ENCODE measurements around the gene ARHGAP10.

Gene ARHGAP10

DNA sequence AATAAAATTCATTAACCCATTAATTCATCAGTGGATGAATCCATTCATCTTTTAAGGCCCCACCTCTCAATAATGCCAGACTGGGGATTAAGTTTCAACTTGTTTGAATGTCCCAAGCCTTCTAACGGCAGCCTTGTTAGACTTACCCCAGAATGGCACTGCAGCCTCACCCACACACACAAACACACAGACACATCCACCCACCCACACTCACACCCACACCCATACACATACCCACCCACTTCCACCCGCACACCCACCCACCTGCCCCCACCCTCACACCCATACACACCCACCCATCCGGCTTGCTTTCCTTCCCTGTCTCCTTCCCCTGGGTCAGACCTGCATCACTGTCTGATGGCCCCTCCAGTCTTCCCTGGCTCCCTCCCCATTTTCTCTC, 102.6 kb downstream of the ARHGAP10 start:
- TF ChIP-seq POLR2AphosphoS5 (IDR thresholded peaks at IDR 0.05; ENCODE audit: borderline replicate concordance, low read depth, low read length) (no peak), EZH2 (IDR thresholded peaks at IDR 0.05) (no peak), FOXP2 (optimal IDR thresholded peaks at IDR 0.05; ENCODE audit: control extremely low read depth, extremely low read length, insufficient read depth) (no peak)
- DNase-seq (ENCODE audit: low read depth, low spot score): no peak
- Histone ChIP-seq H3K9ac (ENCODE audit: insufficient read length) (no peak overlapping the region), H3K36me3 (ENCODE audit: insufficient read depth, low read length) (no peaks in the 10 kb centered on the region), H3K9me3 (ENCODE audit: low read depth, low read length) (no peaks in the 10 kb centered on the region), H3K27ac (no peak overlapping the region), H3K4me3 (no peak overlapping the region)

DNA sequence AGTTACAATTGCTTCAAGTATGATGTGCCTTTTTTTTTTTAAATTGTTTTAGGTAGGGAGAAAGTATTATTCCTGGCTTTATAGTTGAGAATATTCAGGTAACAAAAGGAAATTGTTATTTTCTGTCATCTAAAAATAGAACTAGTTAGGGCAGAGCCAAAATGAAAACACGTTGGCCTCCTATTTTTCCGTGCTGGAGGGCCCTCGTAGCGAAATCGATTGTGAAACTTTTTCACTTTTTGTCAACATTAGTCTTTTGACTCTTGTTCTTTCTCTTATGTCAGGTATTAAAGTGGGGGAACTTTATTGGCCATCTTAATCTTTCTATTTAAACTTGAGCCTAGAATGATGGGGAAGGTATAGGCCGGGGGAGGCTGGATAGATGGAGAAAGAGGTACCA, 104.9 kb downstream of the ARHGAP10 start:
- H3K36me3 ChIP-seq (ENCODE audit: insufficient read depth, low read length): no peaks in the 10 kb centered on the region
- H3K27ac ChIP-seq: no peak overlapping the region
- H3K4me3 ChIP-seq: no peak overlapping the region
- no peaks in the 10 kb centered on the region for H3K9me3 ChIP-seq (ENCODE audit: low read depth, low read length)
- no peak for DNase-seq (ENCODE audit: low read depth, low spot score)
- H3K9ac ChIP-seq (ENCODE audit: insufficient read length): no peak overlapping the region
- TF ChIP-seq POLR2AphosphoS5 (IDR thresholded peaks at IDR 0.05; ENCODE audit: borderline replicate concordance, low read depth, low read length): no peak
- TF ChIP-seq FOXP2 (optimal IDR thresholded peaks at IDR 0.05; ENCODE audit: control extremely low read depth, extremely low read length, insufficient read depth): no peak
- no peak for TF ChIP-seq EZH2 (IDR thresholded peaks at IDR 0.05)

DNA sequence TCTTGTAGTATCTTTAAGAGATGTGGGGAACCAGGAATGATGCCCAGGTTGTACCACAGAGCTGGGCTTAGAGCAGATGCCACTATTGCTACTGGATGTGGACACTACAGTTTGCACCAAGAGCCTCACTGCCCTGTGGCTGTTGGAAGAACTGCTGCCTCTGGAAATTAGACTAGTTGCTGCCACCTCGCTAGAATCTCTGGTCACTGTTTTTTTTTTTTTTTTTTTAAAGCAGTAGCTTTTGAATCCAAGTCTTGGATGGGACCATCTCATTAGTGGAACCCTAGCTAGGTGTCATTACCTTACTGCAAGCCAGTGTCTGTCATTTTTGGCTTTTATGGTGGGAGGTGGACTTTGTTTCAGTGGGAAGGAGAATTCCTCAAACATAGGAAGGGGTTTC, 105.5 kb downstream of the ARHGAP10 start:
- Histone ChIP-seq H3K9me3 (ENCODE audit: low read depth, low read length) (no peaks in the 10 kb centered on the region), H3K36me3 (ENCODE audit: insufficient read depth, low read length) (no peaks in the 10 kb centered on the region), H3K4me3 (no peak overlapping the region), H3K9ac (ENCODE audit: insufficient read length) (no peak overlapping the region), H3K27ac (no peak overlapping the region)
- TF ChIP-seq EZH2 (IDR thresholded peaks at IDR 0.05) (no peak), FOXP2 (optimal IDR thresholded peaks at IDR 0.05; ENCODE audit: control extremely low read depth, extremely low read length, insufficient read depth) (no peak), POLR2AphosphoS5 (IDR thresholded peaks at IDR 0.05; ENCODE audit: borderline replicate concordance, low read depth, low read length) (no peak)
- DNase-seq (ENCODE audit: low read depth, low spot score): no peak

DNA sequence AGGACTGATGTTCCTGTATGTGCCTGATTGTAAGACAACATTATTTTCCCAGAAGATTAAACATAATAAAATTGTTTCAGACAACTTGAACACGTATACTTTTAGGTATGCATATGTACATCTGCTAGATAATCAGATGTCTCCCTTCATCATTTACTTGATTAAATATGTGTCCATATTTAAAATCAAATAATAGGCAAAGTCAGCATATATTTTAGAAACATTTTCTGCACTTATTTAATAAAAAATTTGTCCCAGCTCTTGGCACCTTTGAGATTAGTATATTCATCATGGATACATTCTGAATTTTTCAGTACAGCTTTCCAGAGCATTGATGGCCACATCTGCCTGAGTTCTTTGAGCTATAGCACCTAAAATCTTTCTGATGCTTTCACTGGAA, 106.0 kb downstream of the ARHGAP10 start:
- Histone ChIP-seq H3K36me3 (ENCODE audit: insufficient read depth, low read length) (no peaks in the 10 kb centered on the region), H3K4me3 (no peak overlapping the region), H3K9me3 (ENCODE audit: low read depth, low read length) (no peaks in the 10 kb centered on the region), H3K9ac (ENCODE audit: insufficient read length) (no peak overlapping the region), H3K27ac (no peak overlapping the region)
- DNase-seq (ENCODE audit: low read depth, low spot score): no peak
- TF ChIP-seq FOXP2 (optimal IDR thresholded peaks at IDR 0.05; ENCODE audit: control extremely low read depth, extremely low read length, insufficient read depth): no peak
- no peak for TF ChIP-seq EZH2 (IDR thresholded peaks at IDR 0.05)
- TF ChIP-seq POLR2AphosphoS5 (IDR thresholded peaks at IDR 0.05; ENCODE audit: borderline replicate concordance, low read depth, low read length): no peak

DNA sequence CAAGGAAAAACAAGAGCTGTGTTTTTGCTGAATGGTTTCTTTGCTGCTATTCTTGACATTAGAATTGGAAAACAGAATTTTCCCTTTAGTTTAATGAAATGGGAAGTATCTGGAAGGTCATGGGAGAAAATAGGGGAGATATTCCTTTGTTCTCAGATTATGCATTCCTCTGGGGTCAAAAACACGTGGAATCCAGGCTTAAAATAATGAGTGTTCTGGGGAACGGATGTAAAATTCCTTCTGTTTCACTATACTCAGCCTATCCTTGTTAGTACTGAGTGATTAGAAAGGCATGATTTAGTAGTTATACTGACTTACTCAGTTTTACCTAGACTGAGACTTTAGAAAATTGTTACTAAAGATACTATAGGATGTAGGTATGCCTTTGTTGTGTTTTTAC, 107.3 kb downstream of the ARHGAP10 start:
- H3K4me3 ChIP-seq: no peak overlapping the region
- H3K36me3 ChIP-seq (ENCODE audit: insufficient read depth, low read length): no peaks in the 10 kb centered on the region
- TF ChIP-seq FOXP2 (optimal IDR thresholded peaks at IDR 0.05; ENCODE audit: control extremely low read depth, extremely low read length, insufficient read depth): no peak
- H3K9me3 ChIP-seq (ENCODE audit: low read depth, low read length): no peaks in the 10 kb centered on the region
- no peak overlapping the region for H3K9ac ChIP-seq (ENCODE audit: insufficient read length)
- no peak overlapping the region for H3K27ac ChIP-seq
- no peak for DNase-seq (ENCODE audit: low read depth, low spot score)

DNA sequence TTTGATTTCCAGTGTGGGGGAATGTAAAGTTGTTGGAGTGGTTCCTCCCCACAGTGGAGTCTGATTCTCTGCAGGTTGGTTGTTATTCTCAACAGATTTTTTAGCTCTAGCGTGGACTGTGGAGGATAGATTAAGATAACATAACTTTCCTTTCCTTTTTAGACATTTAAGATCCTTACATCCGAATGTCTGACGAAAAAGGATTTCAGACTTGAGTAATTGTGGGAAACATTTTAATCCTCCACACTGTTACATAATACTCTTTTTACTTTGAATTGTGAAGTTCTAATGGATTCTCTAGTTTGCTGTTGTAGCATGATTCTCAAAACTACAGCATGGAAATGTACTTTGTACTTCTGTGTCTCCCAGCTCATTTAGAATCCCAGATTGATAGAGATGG, 107.8 kb downstream of the ARHGAP10 start:
- Histone ChIP-seq H3K4me3 (no peak overlapping the region), H3K9ac (ENCODE audit: insufficient read length) (no peak overlapping the region), H3K27ac (no peak overlapping the region), H3K9me3 (ENCODE audit: low read depth, low read length) (no peaks in the 10 kb centered on the region), H3K36me3 (ENCODE audit: insufficient read depth, low read length) (no peaks in the 10 kb centered on the region)
- no peak for DNase-seq (ENCODE audit: low read depth, low spot score)
- TF ChIP-seq EZH2 (IDR thresholded peaks at IDR 0.05) (no peak), FOXP2 (optimal IDR thresholded peaks at IDR 0.05; ENCODE audit: control extremely low read depth, extremely low read length, insufficient read depth) (no peak), POLR2AphosphoS5 (IDR thresholded peaks at IDR 0.05; ENCODE audit: borderline replicate concordance, low read depth, low read length) (no peak)

DNA sequence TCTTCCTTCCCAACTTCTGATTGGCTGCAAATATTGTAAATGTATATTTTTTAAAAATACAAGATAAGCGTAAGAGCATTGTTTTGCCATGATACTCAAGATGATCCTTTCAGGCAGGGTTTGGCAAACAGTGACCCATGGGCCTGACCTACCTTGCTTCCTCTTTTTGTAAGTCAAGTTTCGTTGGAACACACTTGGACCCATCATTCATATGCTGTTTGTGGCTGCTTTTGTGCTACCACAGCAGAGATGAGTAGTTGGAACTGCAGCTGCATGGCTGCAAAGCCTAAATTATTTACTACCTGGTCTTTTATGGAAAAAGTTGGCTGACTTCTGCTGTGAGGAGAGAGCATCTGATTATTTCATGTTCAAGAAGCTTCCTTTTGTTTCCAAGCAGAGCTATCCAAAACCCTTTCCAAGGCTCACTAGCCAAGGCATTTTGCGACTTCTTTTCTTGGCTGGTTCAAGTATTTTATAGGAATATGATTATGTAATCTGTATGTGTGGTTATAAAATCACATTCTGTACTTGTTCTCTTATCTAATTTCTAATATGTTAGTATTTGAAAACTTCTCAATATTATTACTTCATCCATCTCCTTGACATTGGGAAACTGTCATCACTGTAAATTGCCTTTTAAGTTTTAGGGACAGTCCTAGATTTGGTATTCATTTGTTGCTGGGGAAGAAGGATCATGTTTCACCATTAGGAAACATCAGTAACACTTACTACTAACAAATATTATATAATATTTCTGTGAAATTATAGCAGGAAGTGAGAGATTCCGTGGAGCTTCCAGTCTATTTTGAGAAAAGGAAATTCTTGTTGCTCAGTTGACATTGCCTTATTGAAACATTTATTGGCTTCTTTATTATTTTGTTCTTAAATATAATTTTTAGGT, 109.2 kb downstream of the ARHGAP10 start:
- no peak overlapping the region for H3K27ac ChIP-seq
- no peak overlapping the region for H3K9ac ChIP-seq (ENCODE audit: insufficient read length)
- no peaks in the 10 kb centered on the region for H3K9me3 ChIP-seq (ENCODE audit: low read depth, low read length)
- H3K36me3 ChIP-seq (ENCODE audit: insufficient read depth, low read length): no peaks in the 10 kb centered on the region
- no peak for DNase-seq (ENCODE audit: low read depth, low spot score)
- no peak for TF ChIP-seq EZH2 (IDR thresholded peaks at IDR 0.05)
- no peak for TF ChIP-seq FOXP2 (optimal IDR thresholded peaks at IDR 0.05; ENCODE audit: control extremely low read depth, extremely low read length, insufficient read depth)
- TF ChIP-seq POLR2AphosphoS5 (IDR thresholded peaks at IDR 0.05; ENCODE audit: borderline replicate concordance, low read depth, low read length): no peak
- H3K4me3 ChIP-seq: no peak overlapping the region

DNA sequence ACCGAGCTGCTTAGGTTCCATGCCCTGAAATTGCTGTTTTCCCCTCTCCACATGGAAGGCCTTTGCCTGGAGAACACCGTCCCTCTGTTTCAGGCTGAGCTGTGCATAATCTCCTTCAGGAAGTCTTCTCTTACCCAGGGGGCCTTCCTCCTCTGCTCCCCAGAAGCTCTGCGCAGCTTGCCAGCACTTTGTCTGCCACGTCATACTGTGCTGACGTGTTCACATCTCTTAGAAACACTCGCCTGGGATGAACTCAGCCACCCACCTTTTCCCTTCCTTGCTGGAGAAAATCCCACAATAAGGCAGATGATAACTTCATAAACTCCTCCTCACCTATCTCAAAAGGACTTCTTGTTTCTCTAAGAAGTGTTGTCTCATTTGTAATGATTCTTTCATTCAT, 110.7 kb downstream of the ARHGAP10 start:
- H3K27ac ChIP-seq: no peak overlapping the region
- no peak overlapping the region for H3K4me3 ChIP-seq
- DNase-seq (ENCODE audit: low read depth, low spot score): peak; percentile 28

More for the DNA sequence above, 110.7 kb downstream of the ARHGAP10 start:
- Histone ChIP-seq H3K36me3 (ENCODE audit: insufficient read depth, low read length) (no peaks in the 10 kb centered on the region; the same call in 1 of the 2 replicates), H3K9ac (ENCODE audit: insufficient read length) (no peak overlapping the region), H3K9me3 (ENCODE audit: low read depth, low read length) (no peaks in the 10 kb centered on the region)
- TF ChIP-seq POLR2AphosphoS5 (IDR thresholded peaks at IDR 0.05; ENCODE audit: borderline replicate concordance, low read depth, low read length): no peak
- no peak for TF ChIP-seq FOXP2 (optimal IDR thresholded peaks at IDR 0.05; ENCODE audit: control extremely low read depth, extremely low read length, insufficient read depth)
- no peak for TF ChIP-seq EZH2 (IDR thresholded peaks at IDR 0.05)
